GM20000 (cell line): ENCODE measurements around the gene SASH1.
"Not testable (repeated sequence)": the region's sequence is repeated elsewhere in the genome, so short reads cannot be mapped to it uniquely, and the experiment has no call there.

Experiments used
- DNase-seq: peaks from one replicate; pipeline ENCODE4 v3.0.0; 2012; ENCODE audit warnings: low spot score
- TF ChIP-seq, protein P1 (sequence below): IDR thresholded peaks from 2 replicates; pipeline ENCODE4 v1.5.1; 2012; ENCODE audit warnings: mild to moderate bottlenecking, control low read depth; ENCODE audit errors: extremely low read depth, missing control alignments

The SASH1 gene

DNA sequence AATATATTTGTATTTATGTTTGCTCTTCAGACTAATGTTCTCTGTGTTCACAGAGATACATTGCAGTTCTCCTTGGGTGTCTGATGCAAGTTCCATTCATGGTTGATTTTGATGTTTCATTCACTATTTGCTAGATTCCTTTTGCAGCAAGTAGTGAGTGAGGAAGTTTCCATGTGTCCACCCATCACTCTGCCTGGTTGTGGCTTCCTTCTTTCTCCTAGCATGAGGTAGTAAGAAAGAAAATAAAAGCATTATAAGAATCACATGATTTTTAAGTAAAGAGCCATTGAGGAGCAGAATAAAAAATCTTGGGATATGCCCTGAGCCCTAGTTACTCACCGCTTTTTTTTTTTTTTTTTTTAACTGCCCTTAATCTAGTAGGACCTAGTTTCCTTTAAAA is 8.7 kb downstream of the SASH1 start:
- TF ChIP-seq, protein P1, sequence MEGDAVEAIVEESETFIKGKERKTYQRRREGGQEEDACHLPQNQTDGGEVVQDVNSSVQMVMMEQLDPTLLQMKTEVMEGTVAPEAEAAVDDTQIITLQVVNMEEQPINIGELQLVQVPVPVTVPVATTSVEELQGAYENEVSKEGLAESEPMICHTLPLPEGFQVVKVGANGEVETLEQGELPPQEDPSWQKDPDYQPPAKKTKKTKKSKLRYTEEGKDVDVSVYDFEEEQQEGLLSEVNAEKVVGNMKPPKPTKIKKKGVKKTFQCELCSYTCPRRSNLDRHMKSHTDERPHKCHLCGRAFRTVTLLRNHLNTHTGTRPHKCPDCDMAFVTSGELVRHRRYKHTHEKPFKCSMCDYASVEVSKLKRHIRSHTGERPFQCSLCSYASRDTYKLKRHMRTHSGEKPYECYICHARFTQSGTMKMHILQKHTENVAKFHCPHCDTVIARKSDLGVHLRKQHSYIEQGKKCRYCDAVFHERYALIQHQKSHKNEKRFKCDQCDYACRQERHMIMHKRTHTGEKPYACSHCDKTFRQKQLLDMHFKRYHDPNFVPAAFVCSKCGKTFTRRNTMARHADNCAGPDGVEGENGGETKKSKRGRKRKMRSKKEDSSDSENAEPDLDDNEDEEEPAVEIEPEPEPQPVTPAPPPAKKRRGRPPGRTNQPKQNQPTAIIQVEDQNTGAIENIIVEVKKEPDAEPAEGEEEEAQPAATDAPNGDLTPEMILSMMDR, result no peak
- no peak for DNase-seq

DNA sequence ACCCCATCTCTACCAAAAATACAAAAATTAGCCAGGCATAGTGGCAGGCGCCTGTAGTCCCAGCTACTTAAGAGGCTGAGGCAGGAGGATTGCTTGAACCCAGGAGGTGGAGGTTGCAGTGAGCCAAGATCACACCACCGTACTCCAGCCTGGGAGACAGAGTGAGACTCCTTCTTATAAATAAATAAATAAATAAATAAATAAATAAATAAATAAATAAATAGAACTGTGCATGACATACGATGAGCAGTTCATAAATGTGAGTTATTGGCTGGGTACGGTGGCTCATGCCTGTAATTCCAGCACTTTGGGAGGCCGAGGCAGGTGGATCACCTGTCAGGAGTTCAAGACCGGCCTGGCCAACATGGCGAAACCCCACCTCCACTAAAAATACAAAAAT is 9.8 kb downstream of the SASH1 start:
- DNase-seq, result not testable (repeated sequence)

DNA sequence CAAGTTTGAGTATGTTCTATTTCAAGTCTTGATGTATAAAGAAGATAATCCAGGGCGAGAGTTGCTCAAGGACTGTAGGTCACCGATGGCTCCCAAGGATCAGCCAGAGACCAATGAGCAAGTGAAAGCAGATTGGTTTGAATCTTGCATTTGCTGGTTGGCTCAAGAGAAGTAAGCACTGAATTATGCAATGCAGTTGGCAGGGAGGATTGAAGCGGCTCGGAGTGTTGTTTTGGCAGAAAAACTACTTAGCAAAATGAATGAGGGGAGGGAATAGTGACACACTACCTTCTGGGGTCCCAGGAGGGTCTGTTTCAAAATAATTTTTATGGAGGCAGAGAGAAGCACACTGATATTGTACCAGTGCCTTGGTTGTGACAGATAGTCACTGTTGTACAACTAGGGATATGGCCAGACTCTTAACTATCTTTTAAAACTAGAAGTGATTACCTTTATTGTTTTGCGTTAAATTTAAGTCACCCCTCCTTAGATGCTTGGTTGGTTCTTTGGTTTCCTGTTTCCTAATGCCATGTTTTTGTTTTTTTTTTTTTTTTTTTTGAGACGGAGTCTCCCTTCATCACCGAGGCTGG is 15.7 kb downstream of the SASH1 start:
- no peak for DNase-seq
- TF ChIP-seq, protein P1, result no peak

DNA sequence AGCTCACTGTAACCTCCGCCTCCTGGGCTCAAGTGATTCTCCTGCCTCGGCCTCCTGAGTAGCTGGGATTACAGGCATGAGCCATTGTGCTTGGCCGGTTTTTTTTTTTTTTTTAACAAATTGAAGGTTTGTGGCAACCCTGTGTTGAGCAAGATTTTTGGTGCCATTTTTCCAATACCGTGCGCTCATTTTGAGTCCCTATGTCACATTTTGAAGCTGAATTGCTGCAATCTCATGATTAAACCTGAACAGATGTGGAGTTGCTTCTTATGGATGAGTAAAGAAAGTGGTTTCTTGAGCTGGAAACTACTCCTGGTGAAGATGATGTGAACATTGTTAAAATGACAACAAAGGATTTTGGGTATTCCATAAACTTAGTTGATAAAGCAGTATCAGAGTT is 16.6 kb downstream of the SASH1 start:
- TF ChIP-seq, protein P1, result no peak
- DNase-seq, result no peak

DNA sequence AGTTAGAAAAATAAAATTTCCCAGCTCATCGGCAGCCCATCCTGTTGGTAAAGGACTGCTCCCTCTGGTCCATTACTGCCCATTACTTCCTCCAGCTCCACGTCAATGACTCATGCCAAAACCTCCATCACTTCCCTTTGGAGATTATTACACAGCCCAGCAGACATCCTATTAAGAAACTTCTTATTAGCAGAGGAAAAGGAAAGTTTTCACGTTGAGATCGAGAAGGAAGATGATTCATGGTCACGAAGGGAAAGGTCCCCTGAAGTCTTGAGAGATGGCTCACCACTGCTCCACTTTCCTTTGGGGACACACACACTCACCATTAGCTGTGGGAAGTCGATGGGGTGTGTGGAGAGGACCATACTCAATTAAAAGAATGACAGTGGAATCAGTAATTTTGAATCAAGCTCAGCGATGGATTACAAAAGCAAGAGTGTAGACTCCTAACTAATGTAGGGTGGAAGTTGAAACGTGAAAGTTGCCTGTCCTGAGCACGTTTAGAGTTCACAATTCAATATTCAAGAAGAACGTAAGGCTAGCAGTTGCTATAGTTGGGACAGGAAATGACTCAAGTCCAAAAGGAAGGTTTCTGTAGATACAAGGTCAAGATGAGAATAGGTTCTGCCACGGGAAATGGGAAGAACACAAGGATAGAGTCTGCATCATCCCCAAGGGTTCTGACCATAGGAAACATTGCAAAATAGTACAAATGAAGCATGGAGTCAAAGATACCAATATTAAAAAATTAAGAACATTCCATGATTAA is 21.6 kb downstream of the SASH1 start:
- TF ChIP-seq, protein P1, result no peak
- DNase-seq, result no peak

DNA sequence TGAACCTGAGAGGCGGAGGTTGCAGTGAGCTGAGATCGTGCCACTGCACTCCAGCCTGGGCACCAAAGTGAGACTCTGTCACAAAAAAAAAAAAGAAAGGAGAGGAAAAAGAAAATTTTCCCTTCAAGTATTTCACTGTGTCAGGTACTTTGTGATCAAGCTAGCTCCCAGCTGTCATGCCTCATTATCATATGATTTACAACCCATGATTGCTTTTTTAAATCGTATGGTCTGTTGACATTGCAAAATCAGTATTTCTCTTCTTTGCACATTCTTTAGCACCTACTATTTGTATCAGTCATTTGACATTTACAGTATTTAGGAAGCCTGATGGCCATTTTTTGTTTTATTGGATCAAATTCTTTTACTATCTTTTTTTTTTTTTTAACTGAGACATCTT is 22.4 kb downstream of the SASH1 start:
- TF ChIP-seq, protein P1, result no peak
- no peak for DNase-seq

DNA sequence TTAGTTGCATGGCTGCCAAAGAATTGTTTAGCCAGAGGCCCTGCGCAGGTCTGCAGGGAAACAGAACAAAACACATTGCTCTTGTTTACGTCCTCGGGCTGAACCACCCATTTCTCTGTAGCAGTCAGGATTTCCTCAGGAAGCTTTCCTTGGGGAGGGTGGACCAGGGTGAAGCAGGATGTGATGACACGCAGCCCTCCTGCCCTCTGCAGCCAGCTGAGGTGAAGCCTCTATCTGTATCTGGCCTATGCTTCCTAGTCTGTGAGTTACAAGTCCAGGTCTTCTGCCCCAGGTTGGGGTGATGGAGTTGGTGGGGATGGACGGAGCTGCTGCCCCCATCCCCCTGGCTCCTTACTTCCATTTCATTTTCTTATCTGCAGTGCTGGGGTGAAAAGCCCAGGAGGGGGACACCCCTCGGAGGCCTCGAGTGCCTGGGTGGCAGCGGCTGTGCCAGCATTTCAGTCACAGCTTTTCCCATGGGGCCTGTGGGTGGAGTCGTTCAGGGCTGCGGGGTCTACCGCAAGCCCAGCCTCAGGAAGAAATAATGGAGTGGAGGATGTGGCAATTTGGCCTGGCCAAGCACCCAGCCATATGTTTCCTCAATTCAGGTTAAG is 24.9 kb downstream of the SASH1 start:
- TF ChIP-seq, protein P1, result no peak
- no peak for DNase-seq
